SK-N-SH (cell line): ENCODE data around the gene COL9A3. TPM values are rescaled to one million over a fixed set of nuclear protein-coding genes. Genes with fewer than 3 reads are reported as not detected.

ENCODE experiments used
- CTCF ChIA-PET: fragments of 300-600, 350-600 bp; formaldehyde crosslinking; extraction: SDS; loops from one replicate; lab custom pipeline; 2021; lab: Yijun Ruan, JAX
- POLR2A ChIA-PET: fragments of 350-600 bp; sonication (Branson Sonifier 250); formaldehyde crosslinking; extraction: SDS; loops from one replicate; lab custom pipeline; 2020; ENCODE audit warnings: antibody characterized with exemption, inconsistent platforms; lab: Yijun Ruan, JAX
- DNase-seq: peaks from one replicate; pipeline ENCODE4 v3.0.0; 2012
- H2AFZ ChIP-seq: fragments of 200-600 bp; sonication (generic); 2 replicates; pipeline ENCODE4 v1.8.1; 2016; ENCODE audit warnings: antibody characterized with exemption, mild to moderate bottlenecking, low read depth
- H3F3A ChIP-seq: fragments of 200-600 bp; sonication (generic); replicated peaks from 2 replicates; pipeline ENCODE3; 2016; ENCODE audit warnings: antibody characterized with exemption, mild to moderate bottlenecking; ENCODE audit not compliant: insufficient read depth
- H3K27ac ChIP-seq, 2 experiments: fragments of 200-500 bp in 1 of 2; fragments of 200-600 bp in 1 of 2; sonication (Bioruptor generic) in 1 of 2; sonication (generic), shearing (Covaris generic) in 1 of 2; 2 replicates each; pipeline versions ENCODE4 v1.5.1 to v1.6.1; 2014 to 2016; ENCODE audit warnings: low read depth in 2 of 2, inconsistent platforms in 1 of 2, low read length in 1 of 2, mild to moderate bottlenecking in 1 of 2, mixed read lengths in 1 of 2
- H3K27me3 ChIP-seq: fragments of 200-600 bp; sonication (generic), shearing (Covaris generic); 2 replicates; pipeline ENCODE4 v1.6.1; 2016; ENCODE audit warnings: mixed run types; ENCODE audit not compliant: insufficient read depth
- H3K36me3 ChIP-seq, 2 experiments: fragments of 200-500 bp in 1 of 2; fragments of 200-600 bp in 1 of 2; sonication (Bioruptor generic) in 1 of 2; sonication (generic) in 1 of 2; replicated peaks in 1 of 2; 2 replicates each; pipeline versions ENCODE3 to v1.5.1; 2014 to 2016; ENCODE audit warnings: low read length in 1 of 2, mild to moderate bottlenecking in 1 of 2; ENCODE audit not compliant: insufficient read depth in 2 of 2, control insufficient read depth in 1 of 2
- H3K4me1 ChIP-seq, 2 experiments: fragments of 200-500 bp in 1 of 2; fragments of 200-600 bp in 1 of 2; sonication (Bioruptor generic) in 1 of 2; sonication (generic), shearing (Covaris generic) in 1 of 2; 2 replicates each; pipeline versions ENCODE4 v1.5.1 to v1.6.1; 2014 to 2016; ENCODE audit warnings: low read depth in 1 of 2, low read length in 1 of 2, mixed run types in 1 of 2; ENCODE audit not compliant: insufficient read depth in 2 of 2, control insufficient read depth in 1 of 2
- H3K4me2 ChIP-seq: fragments of 200-600 bp; sonication (generic), shearing (Covaris generic); 2 replicates; pipeline ENCODE4 v1.6.1; 2017; ENCODE audit warnings: mixed run types
- H3K4me3 ChIP-seq, 2 experiments: fragments of 200-500 bp in 1 of 2; fragments of 200-600 bp in 1 of 2; sonication (Bioruptor generic) in 1 of 2; sonication (generic), shearing (Covaris generic) in 1 of 2; 2 replicates each; pipeline versions ENCODE4 v1.5.1 to v1.8.1; 2014 to 2016; ENCODE audit warnings: low read depth in 2 of 2, inconsistent platforms in 1 of 2, low read length in 1 of 2, mild to moderate bottlenecking in 1 of 2, mixed read lengths in 1 of 2, moderate library complexity in 1 of 2
- H3K79me2 ChIP-seq: fragments of 200-600 bp; sonication (generic); 2 replicates; pipeline ENCODE4 v1.8.1; 2017; ENCODE audit warnings: mild to moderate bottlenecking; ENCODE audit not compliant: insufficient read depth
- H3K9ac ChIP-seq: fragments of 200-600 bp; sonication (generic); 2 replicates; pipeline ENCODE4 v1.6.1; 2017; ENCODE audit warnings: mixed run types
- H3K9me2 ChIP-seq: fragments of 200-600 bp; sonication (generic); 2 replicates; pipeline ENCODE4 v1.6.1; 2017; ENCODE audit warnings: mixed run types
- H3K9me3 ChIP-seq: fragments of 200-600 bp; sonication (generic); 2 replicates; pipeline ENCODE4 v1.6.1; 2017; ENCODE audit warnings: mixed run types, mild to moderate bottlenecking, moderate library complexity
- H4K20me1 ChIP-seq: fragments of 200-600 bp; sonication (generic); 2 replicates; pipeline ENCODE4 v1.6.1; 2017; ENCODE audit warnings: mild to moderate bottlenecking, mixed run types; ENCODE audit not compliant: insufficient read depth
- ELF1 ChIP-seq: IDR thresholded peaks from 2 replicates; pipeline ENCODE4 v1.4.0; 2012
- EP300 ChIP-seq, 2 experiments: IDR thresholded peaks; 2 replicates each; pipeline versions ENCODE4 v1.4.0 to v1.6.1; 2012; ENCODE audit warnings: borderline replicate concordance in 1 of 2, low read depth in 1 of 2, low read length in 1 of 2
- EZH2phosphoT487 ChIP-seq: fragments of 200-600 bp; sonication (generic); IDR thresholded peaks from 2 replicates; pipeline ENCODE4 v1.6.1; 2017; ENCODE audit warnings: low read depth, mixed run types, mild to moderate bottlenecking, antibody characterized with exemption, moderate library complexity, borderline replicate concordance
- FOXJ3 ChIP-seq: sonication (generic); formaldehyde crosslinking; IDR thresholded peaks from 2 replicates; pipeline ENCODE4 v1.5.1; 2020; ENCODE audit warnings: mild to moderate bottlenecking, missing genetic modification reagents
- GABPA ChIP-seq: IDR thresholded peaks from 2 replicates; pipeline ENCODE4 v1.4.0; 2012; ENCODE audit warnings: low read depth, mild to moderate bottlenecking
- GATA2 ChIP-seq: sonication (generic); formaldehyde crosslinking; IDR thresholded peaks from 2 replicates; pipeline ENCODE4 v1.5.0; 2020; ENCODE audit warnings: mild to moderate bottlenecking, missing genetic modification reagents
- MEF2A ChIP-seq: IDR thresholded peaks from 2 replicates; pipeline ENCODE4 v1.4.0; 2012; ENCODE audit warnings: low read depth, borderline replicate concordance
- MXI1 ChIP-seq: IDR thresholded peaks from 2 replicates; pipeline ENCODE4 v1.6.1; 2012; ENCODE audit warnings: mild to moderate bottlenecking, low read depth, low read length, improper control_type of control experiment
- NRF1 ChIP-seq: IDR thresholded peaks from 2 replicates; pipeline ENCODE4 v1.6.1; 2012; ENCODE audit warnings: low read depth, mild to moderate bottlenecking, low read length
- POLR2AphosphoS5 ChIP-seq: IDR thresholded peaks from 2 replicates; pipeline ENCODE4 v1.6.1; 2012; ENCODE audit warnings: low read depth, low read length
- RCOR1 ChIP-seq: fragments of 150-350 bp; IDR thresholded peaks from 2 replicates; pipeline ENCODE4 v1.6.1; 2017; ENCODE audit warnings: antibody characterized with exemption, low read length
- SIN3A ChIP-seq: IDR thresholded peaks from 2 replicates; pipeline ENCODE4 v1.6.1; 2012; ENCODE audit warnings: low read depth, mild to moderate bottlenecking, low read length, moderate library complexity, borderline replicate concordance
- SMC3 ChIP-seq: IDR thresholded peaks from 2 replicates; pipeline ENCODE4 v1.6.1; 2012; ENCODE audit warnings: low read depth, low read length, improper control_type of control experiment
- TCF12 ChIP-seq: IDR thresholded peaks from 2 replicates; pipeline ENCODE4 v1.4.0; 2012
- TEAD4 ChIP-seq: IDR thresholded peaks from 2 replicates; pipeline ENCODE4 v1.4.0; 2012; ENCODE audit warnings: mild to moderate bottlenecking, borderline replicate concordance; ENCODE audit not compliant: insufficient read depth
- YY1 ChIP-seq: IDR thresholded peaks from 2 replicates; pipeline ENCODE4 v1.4.0; 2012; ENCODE audit warnings: low read depth, mild to moderate bottlenecking
- WGBS: methylation state at CpG from one replicate; pipeline ENCODE4 v1.1.6; 2017; ENCODE audit warnings: low lambda C conversion rate; 5-methylcytosine and 5-hydroxymethylcytosine counted together
- polyA plus RNA-seq, 3 experiments: library from polyadenylated mRNA; depleted of rRNA; stranded (reverse); fragments of >200 nt; gene quantifications; 2 replicates each; pipeline ENCODE4 v1.2.3, GENCODE V29; 2012
- TF ChIP-seq, protein P1 (sequence below): IDR thresholded peaks from 2 replicates; pipeline ENCODE4 v1.4.0; 2012; ENCODE audit warnings: low read depth, borderline replicate concordance
- TF ChIP-seq, protein P2 (sequence below): IDR thresholded peaks from 2 replicates; pipeline ENCODE4 v1.4.0; 2012; ENCODE audit warnings: low read depth
- TF ChIP-seq, protein P3 (sequence below): fragments of 150-350 bp; IDR thresholded peaks from 2 replicates; pipeline ENCODE4 v1.6.1; 2016; ENCODE audit warnings: mild to moderate bottlenecking, low read depth, low read length
- TF ChIP-seq, protein P4 (sequence below): IDR thresholded peaks from 2 replicates; pipeline ENCODE4 v1.6.1; 2012; ENCODE audit warnings: mild to moderate bottlenecking, low read depth, low read length, moderate library complexity
- TF ChIP-seq, protein P5 (sequence below): IDR thresholded peaks from 2 replicates; pipeline ENCODE4; 2012

The COL9A3 gene
- polyA plus RNA-seq, 1 of the 3 experiments (the other 2 are of a cell fraction) = 2.5 TPM

DNA sequence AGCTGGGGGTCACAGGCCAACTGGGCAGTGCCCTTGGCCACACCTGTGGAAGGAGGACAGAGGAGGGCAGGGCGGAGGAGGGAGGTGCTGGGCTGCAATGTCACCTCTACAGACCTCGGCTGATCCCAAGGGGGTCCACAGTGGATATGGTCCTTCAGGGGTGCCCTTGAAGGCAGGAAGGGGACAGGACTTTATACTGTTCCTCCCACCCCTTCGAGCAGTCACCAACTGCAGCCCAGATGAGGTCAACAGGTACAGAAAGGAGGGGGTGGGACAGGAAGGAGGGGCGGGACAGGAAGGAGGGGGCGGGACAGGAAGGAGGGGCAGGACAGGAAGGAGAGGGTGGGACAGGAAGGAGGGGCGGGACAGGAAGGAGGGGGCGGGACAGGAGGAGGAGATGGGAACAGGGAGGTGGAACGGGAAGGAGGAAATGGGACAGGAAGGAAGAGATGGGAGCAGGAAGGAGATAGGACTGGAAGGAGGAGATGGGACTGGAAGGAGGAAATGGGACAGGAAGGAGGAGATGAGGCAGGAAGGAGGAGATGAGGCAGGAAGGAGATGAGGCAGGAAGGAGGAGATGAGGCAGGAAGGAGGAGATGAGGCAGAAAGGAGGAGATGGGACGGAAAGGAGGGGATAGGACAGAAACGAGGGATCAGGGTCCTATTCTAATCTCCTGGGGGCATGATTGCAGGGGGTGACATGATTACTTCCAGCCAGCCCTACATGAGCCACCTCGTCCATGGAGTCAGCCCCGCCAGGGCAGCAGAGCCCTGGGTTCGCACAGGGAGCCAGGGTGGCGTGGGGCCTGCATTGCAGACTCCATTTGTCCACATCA, 39.9 kb upstream of the COL9A3 start:
- Histone ChIP-seq H3F3A (no peaks in the 10 kb centered on the region), H3K9me2 (no peaks in the 10 kb centered on the region)
- TF ChIP-seq, protein P1, sequence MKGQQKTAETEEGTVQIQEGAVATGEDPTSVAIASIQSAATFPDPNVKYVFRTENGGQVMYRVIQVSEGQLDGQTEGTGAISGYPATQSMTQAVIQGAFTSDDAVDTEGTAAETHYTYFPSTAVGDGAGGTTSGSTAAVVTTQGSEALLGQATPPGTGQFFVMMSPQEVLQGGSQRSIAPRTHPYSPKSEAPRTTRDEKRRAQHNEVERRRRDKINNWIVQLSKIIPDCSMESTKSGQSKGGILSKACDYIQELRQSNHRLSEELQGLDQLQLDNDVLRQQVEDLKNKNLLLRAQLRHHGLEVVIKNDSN = no peak
- TF ChIP-seq TEAD4 (no peak), FOXJ3 (CRISPR knock-in tag) (no peak), GABPA (0 out of 2 replicates have a peak, but pooled peaks have one; percentile 31), MEF2A (no peak)
- TF ChIP-seq, all 33 proteins: peak for 1
- H3K4me1 ChIP-seq = peaks cover 0 to 4% of the 10 kb centered on the region in 2 experiments; a peak in 1 of 4 replicates
- no peaks in the 10 kb centered on the region for H3K36me3 ChIP-seq
- H4K20me1 ChIP-seq = no peaks in the 10 kb centered on the region
- no peak overlapping the region for H3K4me3 ChIP-seq
- no peaks in the 10 kb centered on the region for H3K79me2 ChIP-seq
- H3K27ac ChIP-seq = no peak overlapping the region
- H3K9ac ChIP-seq = no peak overlapping the region
- WGBS = 69% methylated on average over 10 of the region's 14 CpGs
- no peak overlapping the region for H3K4me2 ChIP-seq
- ChIA-PET CTCF (interaction anchor here (0.6 to 1.7 kb wide), 2 partner anchors 14 to 68 kb away, joined by 3 to 6 read pairs; partner anchors contain the start of gene NTSR1), POLR2A (no interaction called here)
- peak; percentile 78 for DNase-seq
- no peak overlapping the region for H2AFZ ChIP-seq
- no peaks in the 10 kb centered on the region for H3K9me3 ChIP-seq
- no peaks in the 10 kb centered on the region for H3K27me3 ChIP-seq

DNA sequence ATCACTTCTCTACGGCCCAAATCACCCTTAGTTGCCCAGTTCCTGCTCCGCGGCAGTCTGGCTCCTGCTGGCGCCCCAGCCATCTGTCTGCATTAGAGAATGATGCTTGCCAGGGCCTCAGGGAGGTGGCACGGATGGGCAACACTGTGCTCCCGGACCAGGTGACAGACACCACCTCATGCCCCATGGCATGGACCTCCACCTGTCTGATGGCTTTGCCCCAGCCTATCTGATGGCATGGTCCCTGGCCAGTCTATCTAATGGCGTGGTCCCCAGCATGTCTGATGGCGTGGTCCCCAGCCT, 39.4 kb upstream of the COL9A3 start:
- H3F3A ChIP-seq = no peaks in the 10 kb centered on the region
- H3K4me1 ChIP-seq = peaks cover 0 to 5% of the 10 kb centered on the region in 2 experiments; a peak in 1 of 4 replicates
- WGBS = 83% methylated on average over 4 of the region's 8 CpGs
- ChIA-PET CTCF (no interaction called here), POLR2A (no interaction called here)
- no peak overlapping the region for H3K9ac ChIP-seq
- no peak for DNase-seq
- no peaks in the 10 kb centered on the region for H3K79me2 ChIP-seq
- no peak overlapping the region for H3K27ac ChIP-seq
- H4K20me1 ChIP-seq = no peaks in the 10 kb centered on the region
- H3K4me3 ChIP-seq = no peak overlapping the region
- H3K36me3 ChIP-seq = no peaks in the 10 kb centered on the region
- H3K9me2 ChIP-seq = no peaks in the 10 kb centered on the region
- H3K9me3 ChIP-seq = no peaks in the 10 kb centered on the region
- no peak overlapping the region for H2AFZ ChIP-seq
- no peak overlapping the region for H3K4me2 ChIP-seq
- H3K27me3 ChIP-seq = no peaks in the 10 kb centered on the region
- TF ChIP-seq TEAD4 (no peak), TCF12 (no peak), MXI1 (no peak), RCOR1 (no peak), EP300 (IDR thresholded peaks at IDR 0.05; ENCODE audit: borderline replicate concordance in 1 of 2, low read depth in 1 of 2, low read length in 1 of 2) (no peak), SIN3A (no peak), NRF1 (no peak), MEF2A (no peak), GATA2 (CRISPR knock-in tag) (no peak), EZH2phosphoT487 (no peak), POLR2AphosphoS5 (no peak), ELF1 (no peak), SMC3 (no peak), YY1 (no peak), FOXJ3 (CRISPR knock-in tag) (no peak)
- TF ChIP-seq, protein P2, sequence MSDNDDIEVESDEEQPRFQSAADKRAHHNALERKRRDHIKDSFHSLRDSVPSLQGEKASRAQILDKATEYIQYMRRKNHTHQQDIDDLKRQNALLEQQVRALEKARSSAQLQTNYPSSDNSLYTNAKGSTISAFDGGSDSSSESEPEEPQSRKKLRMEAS = no peak
- TF ChIP-seq, protein P3, sequence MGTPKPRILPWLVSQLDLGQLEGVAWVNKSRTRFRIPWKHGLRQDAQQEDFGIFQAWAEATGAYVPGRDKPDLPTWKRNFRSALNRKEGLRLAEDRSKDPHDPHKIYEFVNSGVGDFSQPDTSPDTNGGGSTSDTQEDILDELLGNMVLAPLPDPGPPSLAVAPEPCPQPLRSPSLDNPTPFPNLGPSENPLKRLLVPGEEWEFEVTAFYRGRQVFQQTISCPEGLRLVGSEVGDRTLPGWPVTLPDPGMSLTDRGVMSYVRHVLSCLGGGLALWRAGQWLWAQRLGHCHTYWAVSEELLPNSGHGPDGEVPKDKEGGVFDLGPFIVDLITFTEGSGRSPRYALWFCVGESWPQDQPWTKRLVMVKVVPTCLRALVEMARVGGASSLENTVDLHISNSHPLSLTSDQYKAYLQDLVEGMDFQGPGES = no peak
- TF ChIP-seq, protein P4, sequence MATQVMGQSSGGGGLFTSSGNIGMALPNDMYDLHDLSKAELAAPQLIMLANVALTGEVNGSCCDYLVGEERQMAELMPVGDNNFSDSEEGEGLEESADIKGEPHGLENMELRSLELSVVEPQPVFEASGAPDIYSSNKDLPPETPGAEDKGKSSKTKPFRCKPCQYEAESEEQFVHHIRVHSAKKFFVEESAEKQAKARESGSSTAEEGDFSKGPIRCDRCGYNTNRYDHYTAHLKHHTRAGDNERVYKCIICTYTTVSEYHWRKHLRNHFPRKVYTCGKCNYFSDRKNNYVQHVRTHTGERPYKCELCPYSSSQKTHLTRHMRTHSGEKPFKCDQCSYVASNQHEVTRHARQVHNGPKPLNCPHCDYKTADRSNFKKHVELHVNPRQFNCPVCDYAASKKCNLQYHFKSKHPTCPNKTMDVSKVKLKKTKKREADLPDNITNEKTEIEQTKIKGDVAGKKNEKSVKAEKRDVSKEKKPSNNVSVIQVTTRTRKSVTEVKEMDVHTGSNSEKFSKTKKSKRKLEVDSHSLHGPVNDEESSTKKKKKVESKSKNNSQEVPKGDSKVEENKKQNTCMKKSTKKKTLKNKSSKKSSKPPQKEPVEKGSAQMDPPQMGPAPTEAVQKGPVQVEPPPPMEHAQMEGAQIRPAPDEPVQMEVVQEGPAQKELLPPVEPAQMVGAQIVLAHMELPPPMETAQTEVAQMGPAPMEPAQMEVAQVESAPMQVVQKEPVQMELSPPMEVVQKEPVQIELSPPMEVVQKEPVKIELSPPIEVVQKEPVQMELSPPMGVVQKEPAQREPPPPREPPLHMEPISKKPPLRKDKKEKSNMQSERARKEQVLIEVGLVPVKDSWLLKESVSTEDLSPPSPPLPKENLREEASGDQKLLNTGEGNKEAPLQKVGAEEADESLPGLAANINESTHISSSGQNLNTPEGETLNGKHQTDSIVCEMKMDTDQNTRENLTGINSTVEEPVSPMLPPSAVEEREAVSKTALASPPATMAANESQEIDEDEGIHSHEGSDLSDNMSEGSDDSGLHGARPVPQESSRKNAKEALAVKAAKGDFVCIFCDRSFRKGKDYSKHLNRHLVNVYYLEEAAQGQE = no peak
- TF ChIP-seq, protein P5, sequence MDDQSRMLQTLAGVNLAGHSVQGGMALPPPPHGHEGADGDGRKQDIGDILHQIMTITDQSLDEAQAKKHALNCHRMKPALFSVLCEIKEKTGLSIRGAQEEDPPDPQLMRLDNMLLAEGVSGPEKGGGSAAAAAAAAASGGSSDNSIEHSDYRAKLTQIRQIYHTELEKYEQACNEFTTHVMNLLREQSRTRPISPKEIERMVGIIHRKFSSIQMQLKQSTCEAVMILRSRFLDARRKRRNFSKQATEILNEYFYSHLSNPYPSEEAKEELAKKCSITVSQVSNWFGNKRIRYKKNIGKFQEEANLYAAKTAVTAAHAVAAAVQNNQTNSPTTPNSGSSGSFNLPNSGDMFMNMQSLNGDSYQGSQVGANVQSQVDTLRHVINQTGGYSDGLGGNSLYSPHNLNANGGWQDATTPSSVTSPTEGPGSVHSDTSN = no peak
